Endothelial cell of umbilical vein (primary cell): ENCODE measurements around the gene CCNL2. TPM values are rescaled to one million over a fixed set of nuclear protein-coding genes. Genes with fewer than 3 reads are reported as not detected.
"Not testable (repeated sequence)": the region's sequence is repeated elsewhere in the genome, so short reads cannot be mapped to it uniquely, and the experiment has no call there.

Experiments
- BruUV-seq: library from RNA; stranded (reverse); fragments of 400-500 nt; replicated peaks from 2 replicates; lab custom pipeline; 2021; lab: Mats Ljungman, UMichigan
- CTCF ChIA-PET: fragments of 300-600, 350-600 bp; sonication (Branson Sonifier 250); formaldehyde crosslinking; loops from one replicate; lab custom pipeline; 2021; ENCODE audit warnings: antibody characterized with exemption, inconsistent platforms; lab: Charles Lee
- POLR2A ChIA-PET: fragments of 300-600, 350-600 bp; sonication (Branson Sonifier 250); formaldehyde crosslinking; loops from one replicate; lab custom pipeline; 2021; ENCODE audit warnings: antibody characterized with exemption, inconsistent platforms; lab: Charles Lee
- DNase-seq: peaks from one replicate; pipeline ENCODE4 v3.0.0-alpha.2; 2011; ENCODE audit warnings: low read depth, low spot score
- FAIRE-seq: peaks from 2 replicates; lab custom pipeline; 2011; peaks lifted over from hg19 to GRCh38; lab: Jason Lieb, UNC
- H2AFZ ChIP-seq: 2 replicates; pipeline ENCODE4 v1.6.0; 2012; ENCODE audit warnings: low read depth, low read length, control low read depth, inconsistent platforms
- H3K27ac ChIP-seq: 2 replicates; pipeline ENCODE4 v1.5.1; 2011; ENCODE audit warnings: low read depth, mild to moderate bottlenecking, control low read depth, low read length, moderate library complexity; ENCODE audit not compliant: insufficient read depth
- H3K27me3 ChIP-seq, 2 experiments: 2 replicates each; pipeline versions ENCODE4 v1.6.0 to v1.6.1; 2011; ENCODE audit warnings: low read length in 2 of 2, mixed read lengths in 1 of 2; ENCODE audit not compliant: control insufficient read depth in 2 of 2, insufficient read depth in 2 of 2
- H3K36me3 ChIP-seq, 2 experiments: 2 replicates in 1 of 2; 3 replicates in 1 of 2; pipeline ENCODE4 v1.5.1; 2011; ENCODE audit warnings: low read length in 2 of 2, mild to moderate bottlenecking in 1 of 2, moderate library complexity in 1 of 2; ENCODE audit not compliant: control insufficient read depth in 2 of 2, insufficient read depth in 2 of 2; ENCODE audit errors: extremely low read depth in 1 of 2
- H3K4me1 ChIP-seq: 3 replicates; pipeline ENCODE4 v1.5.1; 2011; ENCODE audit warnings: mild to moderate bottlenecking, low read length; ENCODE audit not compliant: control insufficient read depth, insufficient read depth; ENCODE audit errors: extremely low read depth
- H3K4me2 ChIP-seq: 2 replicates; pipeline ENCODE4 v1.6.1; 2011; ENCODE audit warnings: low read length, control low read depth, mixed read lengths; ENCODE audit not compliant: insufficient read depth
- H3K4me3 ChIP-seq, 3 experiments: fragments of 200-600 bp in 1 of 3; sonication (generic), shearing (Covaris generic) in 1 of 3; replicated peaks in 1 of 3; 2 replicates each; pipeline ENCODE4 v1.5.1; 2011 to 2016; ENCODE audit warnings: control low read depth in 3 of 3, low read length in 3 of 3, mild to moderate bottlenecking in 2 of 3, inconsistent platforms in 1 of 3, low read depth in 1 of 3, moderate library complexity in 1 of 3; ENCODE audit not compliant: insufficient read depth in 1 of 3
- H3K79me2 ChIP-seq: 2 replicates; pipeline ENCODE4 v1.6.0; 2012; ENCODE audit warnings: low read length, inconsistent platforms; ENCODE audit not compliant: control insufficient read depth, insufficient read depth
- H3K9ac ChIP-seq: replicated peaks from 2 replicates; pipeline ENCODE3; 2011; ENCODE audit warnings: low read length, control low read depth; ENCODE audit not compliant: insufficient read depth; ENCODE audit errors: extremely low read depth
- H3K9me1 ChIP-seq: replicated peaks from 3 replicates; pipeline ENCODE4 v1.6.0; 2011; ENCODE audit warnings: mild to moderate bottlenecking, low read length; ENCODE audit not compliant: control insufficient read depth, insufficient read depth; ENCODE audit errors: extremely low read depth
- H3K9me3 ChIP-seq: replicated peaks from 2 replicates; pipeline ENCODE4 v1.5.1; 2012; ENCODE audit warnings: low read length, inconsistent platforms; ENCODE audit not compliant: control insufficient read depth, insufficient read depth
- H4K20me1 ChIP-seq: replicated peaks from 2 replicates; pipeline ENCODE3; 2011; ENCODE audit warnings: mild to moderate bottlenecking, low read length; ENCODE audit not compliant: control insufficient read depth, insufficient read depth; ENCODE audit errors: extremely low read depth
- CTCF ChIP-seq, 2 donors: IDR thresholded peaks; 1 replicate in 1 of 2; 2 replicates in 1 of 2; pipeline ENCODE4 v1.5.1; 2011; ENCODE audit warnings: low read length in 2 of 2, mild to moderate bottlenecking in 2 of 2, moderate library complexity in 2 of 2, control low read depth in 1 of 2, inconsistent platforms in 1 of 2, low read depth in 1 of 2; ENCODE audit not compliant: insufficient read depth in 1 of 2; ENCODE audit errors: extremely low read depth in 1 of 2
- EZH2 ChIP-seq: IDR thresholded peaks from 2 replicates; pipeline ENCODE4 v1.6.1; 2012; ENCODE audit warnings: borderline replicate concordance, low read depth, mild to moderate bottlenecking, moderate library complexity, low read length, inconsistent platforms; ENCODE audit not compliant: severe bottlenecking
- FOS ChIP-seq: IDR thresholded peaks from 2 replicates; pipeline ENCODE4 v1.6.1; 2011; ENCODE audit warnings: mild to moderate bottlenecking, low read length, moderate library complexity, borderline replicate concordance; ENCODE audit not compliant: insufficient read depth
- GATA2 ChIP-seq: IDR thresholded peaks from 2 replicates; pipeline ENCODE4 v1.7.0; 2011; ENCODE audit warnings: low read depth, mild to moderate bottlenecking, moderate library complexity, mixed read lengths, low read length; ENCODE audit not compliant: insufficient read length, insufficient read depth
- JUN ChIP-seq: IDR thresholded peaks from 2 replicates; pipeline ENCODE4 v1.6.1; 2011; ENCODE audit warnings: borderline replicate concordance, low read depth; ENCODE audit not compliant: insufficient read length, insufficient read depth
- MAX ChIP-seq: IDR thresholded peaks from 2 replicates; pipeline ENCODE4 v1.6.1; 2011; ENCODE audit not compliant: insufficient read depth, insufficient read length
- MYC ChIP-seq: IDR thresholded peaks from one replicate; pipeline ENCODE4 v1.6.1; 2011; ENCODE audit warnings: mild to moderate bottlenecking, low read depth, low read length
- POLR2A ChIP-seq: IDR thresholded peaks from 2 replicates; pipeline ENCODE4 v1.6.1; 2012; ENCODE audit warnings: low read depth, mild to moderate bottlenecking, control low read depth, low read length
- POLR2AphosphoS5 ChIP-seq: IDR thresholded peaks from 2 replicates; pipeline ENCODE4 v1.6.1; 2012; ENCODE audit warnings: low read depth, mild to moderate bottlenecking, control low read depth, low read length, moderate library complexity; ENCODE audit not compliant: insufficient read depth
- dilution Hi-C: fragments of 300-500 bp; cut with MboI; formaldehyde crosslinking; loops from one replicate; pipeline ENCODE4 v1.15.0; 2019; ENCODE audit warnings: low sequenced_read_pairs; ENCODE audit not compliant: extremely low pct_ligation_motif_present
- intact Hi-C: fragments of 100-400 bp; cut with micrococcal nuclease; formaldehyde crosslinking; loops from one replicate; pipeline ENCODE4 v1.10.0; 2022
- polyA plus RNA-seq, 4 experiments: library from polyadenylated mRNA; depleted of rRNA in 3 of 4; stranded (reverse) in 3 of 4; unstranded in 1 of 4; fragments of >200 nt; gene quantifications; 2 replicates each; pipeline versions ENCODE4 v1.2.1 to v1.2.3, GENCODE V29; 2011 to 2012; ENCODE audit warnings: missing spikeins in 1 of 4
- total RNA-seq: library from RNA; stranded (reverse); gene quantifications from 2 replicates; pipeline ENCODE4 v1.2.3, GENCODE V29; 2021

The CCNL2 gene
- total and polyA plus RNA-seq, 2 donors (not counting 3 experiments of a cell fraction or from before 2014, with no cell fraction given): 188 to 209 TPM

GRCh38 chr1:1385339-1385738 lies 13.8 kb downstream of the CCNL2 start:
- H3K79me2 ChIP-seq: not testable (repeated sequence)

GRCh38 chr1:1381294-1381693 lies 17.8 kb downstream of the CCNL2 start:
- no peak overlapping the region for H3K9ac ChIP-seq
- POLR2A ChIA-PET: no interaction called here
- no peaks in the 10 kb centered on the region for H3K27me3 ChIP-seq
- no peaks in the 10 kb centered on the region for H3K9me1 ChIP-seq
- no peak overlapping the region for H3K4me3 ChIP-seq
- FAIRE-seq (no peak), DNase-seq (no peak)
- H2AFZ ChIP-seq: no peak overlapping the region
- dilution Hi-C loops (no loop called here), intact Hi-C loops (no loop called here)
- TF ChIP-seq POLR2AphosphoS5 (no peak), FOS (no peak), JUN (no peak), MAX (no peak), POLR2A (no peak), EZH2 (no peak), MYC (no peak), CTCF (IDR thresholded peaks at IDR 0.05; ENCODE audit: extremely low read depth in 1 of 2, insufficient read depth in 1 of 2, low read depth in 1 of 2, low read length in 2 of 2) (no peak), GATA2 (no peak)
- CTCF ChIA-PET: interaction anchor here (1.4 kb wide), 1 partner anchor 21 kb away, joined by 4 read pairs; no protein-coding TSS in a partner anchor
- no peaks in the 10 kb centered on the region for H3K4me1 ChIP-seq
- H3K36me3 ChIP-seq: peaks cover 5 to 10% of the 10 kb centered on the region in 2 experiments
- H3K27ac ChIP-seq: no peak overlapping the region
- H3K79me2 ChIP-seq: peaks cover 3% of the 10 kb centered on the region
- BruUV-seq: no TSS peak
- no peak overlapping the region for H3K4me2 ChIP-seq
- H4K20me1 ChIP-seq: no peaks in the 10 kb centered on the region
- no peaks in the 10 kb centered on the region for H3K9me3 ChIP-seq

More at GRCh38 chr1:1385339-1385738, 13.8 kb downstream of the CCNL2 start:
- H3K4me2 ChIP-seq, H3K27ac ChIP-seq, dilution Hi-C loops, H3K4me3 ChIP-seq, H4K20me1 ChIP-seq, DNase-seq, POLR2A ChIA-PET, H3K27me3 ChIP-seq, H3K9me3 ChIP-seq, H3K9me1 ChIP-seq, H2AFZ ChIP-seq, FAIRE-seq, H3K4me1 ChIP-seq, H3K9ac ChIP-seq, BruUV-seq, intact Hi-C loops: not testable (repeated sequence)
- peaks cover 30 to 35% of the 10 kb centered on the region in 2 experiments for H3K36me3 ChIP-seq
- CTCF ChIA-PET: interaction anchor here (0.6 to 1.4 kb wide), 2 partner anchors 10 to 13 kb away, joined by 3 to 4 read pairs; partner anchors contain the start of gene AURKAIP1
